BLaER1 (cell line): ENCODE measurements around the gene SATB2.

Source experiments
- H3K27ac ChIP-seq: shearing (Covaris generic); formaldehyde crosslinking; 2 replicates; pipeline ENCODE4 v1.8.1; 2022
- H3K27me3 ChIP-seq: shearing (Covaris generic); formaldehyde crosslinking; 2 replicates; pipeline ENCODE4 v1.8.1; 2022
- H3K36me3 ChIP-seq: shearing (Covaris generic); formaldehyde crosslinking; 2 replicates; pipeline ENCODE4 v1.8.1; 2022
- H3K4me1 ChIP-seq: shearing (Covaris generic); formaldehyde crosslinking; 2 replicates; pipeline ENCODE4 v1.8.1; 2022
- H3K4me2 ChIP-seq: shearing (Covaris generic); formaldehyde crosslinking; 2 replicates; pipeline ENCODE4 v1.8.1; 2022
- H3K4me3 ChIP-seq: shearing (Covaris generic); formaldehyde crosslinking; 2 replicates; pipeline ENCODE4 v1.8.1; 2022
- H3K9ac ChIP-seq: shearing (Covaris generic); formaldehyde crosslinking; 2 replicates; pipeline ENCODE4 v1.8.1; 2022
- H3K9me3 ChIP-seq: shearing (Covaris generic); formaldehyde crosslinking; 2 replicates; pipeline ENCODE4 v1.8.1; 2022
- H4K20me1 ChIP-seq: shearing (Covaris generic); formaldehyde crosslinking; 2 replicates; pipeline ENCODE4 v1.8.1; 2022
- Cebpa-rat ChIP-seq: shearing (Covaris generic); IDR thresholded peaks from 2 replicates; pipeline ENCODE4 v1.8.1; 2022

SATB2 gene

GRCh38 chr2:199228887-199229819 is 228.6 kb downstream of the SATB2 start:
- no peak for TF ChIP-seq Cebpa-rat
- H3K4me2 ChIP-seq, result no peak overlapping the region
- no peaks in the 10 kb centered on the region for H3K36me3 ChIP-seq
- no peaks in the 10 kb centered on the region for H3K4me1 ChIP-seq
- H4K20me1 ChIP-seq, result no peaks in the 10 kb centered on the region
- no peak overlapping the region for H3K27ac ChIP-seq
- no peaks in the 10 kb centered on the region for H3K27me3 ChIP-seq
- H3K9ac ChIP-seq, result no peak overlapping the region
- H3K9me3 ChIP-seq, result peaks cover 6% of the 10 kb centered on the region; the same call in 1 of the 2 replicates
- no peak overlapping the region for H3K4me3 ChIP-seq

- no peaks in the 10 kb centered on the region for H3K36me3 ChIP-seq
- no peak overlapping the region for H3K4me2 ChIP-seq
- no peak overlapping the region for H3K27ac ChIP-seq
- no peak overlapping the region for H3K4me3 ChIP-seq
- H4K20me1 ChIP-seq, result no peaks in the 10 kb centered on the region
- no peak overlapping the region for H3K9ac ChIP-seq
- no peaks in the 10 kb centered on the region for H3K9me3 ChIP-seq
- H3K4me1 ChIP-seq, result no peaks in the 10 kb centered on the region
- TF ChIP-seq Cebpa-rat, result no peak
- no peaks in the 10 kb centered on the region for H3K27me3 ChIP-seq
Measured at GRCh38 chr2:199223791-199224190, 233.9 kb downstream of the SATB2 start.

GRCh38 chr2:199220920-199221319 is 236.8 kb downstream of the SATB2 start:
- H3K36me3 ChIP-seq, result no peaks in the 10 kb centered on the region
- no peak for TF ChIP-seq Cebpa-rat
- H3K9me3 ChIP-seq, result no peaks in the 10 kb centered on the region
- peaks cover 5% of the 10 kb centered on the region; the same call in 1 of the 2 replicates for H3K4me1 ChIP-seq
- H3K9ac ChIP-seq, result no peak overlapping the region
- no peaks in the 10 kb centered on the region for H4K20me1 ChIP-seq
- H3K4me2 ChIP-seq, result no peak overlapping the region
- H3K4me3 ChIP-seq, result no peak overlapping the region
- H3K27ac ChIP-seq, result no peak overlapping the region
- no peaks in the 10 kb centered on the region for H3K27me3 ChIP-seq

DNA sequence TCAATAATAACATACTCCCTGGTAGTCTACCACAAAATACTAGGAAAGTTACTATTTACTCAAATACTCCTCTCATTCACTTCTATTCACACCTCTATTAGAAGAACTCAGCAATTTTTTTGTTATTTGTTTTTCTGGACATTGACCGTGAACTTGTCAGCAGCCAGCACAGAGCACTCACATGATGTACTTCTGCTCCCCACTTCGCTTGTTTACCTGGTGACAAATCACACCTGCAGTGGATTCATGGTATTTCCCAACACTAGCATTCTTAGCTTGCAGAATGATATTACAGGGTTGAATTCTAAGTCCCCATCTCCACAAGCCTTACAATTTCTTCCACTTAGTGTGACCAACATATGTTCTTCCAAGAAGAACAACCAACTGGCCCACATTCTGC is 238.2 kb downstream of the SATB2 start:
- Histone ChIP-seq H3K4me3 (no peak overlapping the region), H3K9ac (no peak overlapping the region), H3K4me2 (no peak overlapping the region), H4K20me1 (no peaks in the 10 kb centered on the region), H3K27ac (no peak overlapping the region), H3K27me3 (no peaks in the 10 kb centered on the region), H3K4me1 (peaks cover 6% of the 10 kb centered on the region; the same call in 1 of the 2 replicates), H3K9me3 (no peaks in the 10 kb centered on the region), H3K36me3 (no peaks in the 10 kb centered on the region)
- no peak for TF ChIP-seq Cebpa-rat
